ENCODE results near the gene NAT16.
A peak's percentile ranks its signal among the peaks of the same experiment; 100 is the strongest.
"Not testable (repeated sequence)": the region's sequence is repeated elsewhere in the genome, so short reads cannot be mapped to it uniquely, and the experiment has no call there.

Gene NAT16

GRCh38 chr7:101123703-101124068 is 56.4 kb downstream of the NAT16 start:
- Histone ChIP-seq H3K27me3 (replicated peaks in 2 of 5; ENCODE audit: control insufficient read depth in 4 of 5, insufficient read depth in 5 of 5, low read length in 4 of 5) (peaks cover 0 to 18% (median 12%) of the 10 kb centered on the region in 5 experiments), H3K4me1 (ENCODE audit: control extremely low read depth in 1 of 4, control insufficient read depth in 4 of 4, insufficient read depth in 4 of 4, low read length in 3 of 4) (peaks cover 0 to 63% (median 48%) of the 10 kb centered on the region in 4 experiments), H3K9me3 (ENCODE audit: control extremely low read depth in 1 of 5, control insufficient read depth in 4 of 5, insufficient read depth in 2 of 5, low read depth in 1 of 5, low read length in 4 of 5) (no peaks in the 10 kb centered on the region), H3K4me3 (ENCODE audit: control insufficient read depth in 1 of 7, extremely low read depth in 1 of 7, insufficient read depth in 4 of 7, low read depth in 2 of 7, low read length in 6 of 7) (no peak overlapping the region), H3K36me3 (ENCODE audit: control insufficient read depth in 4 of 4, insufficient read depth in 4 of 4, low read length in 3 of 4) (no peaks in the 10 kb centered on the region), H3K27ac (ENCODE audit: insufficient read depth in 1 of 2, low read depth in 1 of 2, low read length in 2 of 2, poor library complexity in 1 of 2, severe bottlenecking in 2 of 2) (no peak overlapping the region)
- 80% methylated on average over 2 of the region's 3 CpGs for WGBS (ENCODE audit: insufficient coverage)
- CTCF ChIA-PET, result interaction anchor here (1.6 to 2.6 kb wide), 3 partner anchors 15 to 23 kb away, joined by 4 to 7 read pairs (median 6); no protein-coding TSS in a partner anchor
- no peak for DNase-seq
- POLR2A ChIA-PET, result interaction anchor here (0.8 kb wide), 1 partner anchor 25 kb away, joined by 3 read pairs; no protein-coding TSS in a partner anchor

DNA sequence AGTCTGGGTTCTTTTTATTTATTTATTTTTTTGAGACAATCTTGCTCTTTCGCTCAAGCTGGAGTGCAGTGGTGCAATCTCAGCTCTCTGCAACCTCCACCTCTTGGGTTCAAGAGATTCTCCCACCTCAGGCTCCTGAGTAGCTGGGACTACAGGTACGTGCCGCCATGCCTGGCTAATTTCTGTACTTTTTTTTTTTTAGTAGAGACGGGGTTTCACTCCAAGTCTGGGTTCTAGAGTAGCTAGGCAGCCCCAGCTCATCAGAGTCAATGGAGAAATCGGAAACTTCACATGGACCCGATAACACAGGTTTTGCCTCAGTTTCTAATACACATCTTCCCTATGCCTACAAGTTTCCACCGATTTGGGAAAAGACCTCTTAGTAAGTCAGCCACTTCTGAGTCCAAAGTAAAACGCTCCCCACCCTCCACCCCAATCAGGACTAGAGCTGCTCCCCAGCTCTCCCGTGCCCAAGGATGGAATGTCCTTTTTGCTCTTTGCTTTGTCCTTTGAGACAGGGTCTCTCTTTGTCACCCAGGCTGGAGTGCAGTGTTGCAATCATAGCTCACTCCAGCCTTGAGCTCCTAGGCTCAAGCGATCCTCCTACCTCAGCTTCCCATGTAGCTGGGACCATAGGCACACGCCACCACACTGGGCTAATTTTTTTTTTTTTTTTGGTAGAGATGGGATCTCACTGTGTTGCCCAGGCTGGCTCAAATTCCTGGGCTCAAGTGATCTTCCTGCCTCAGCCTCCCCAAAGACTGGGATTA is 57.0 kb downstream of the NAT16 start:
- no peaks in the 10 kb centered on the region for H3K36me3 ChIP-seq (ENCODE audit: control insufficient read depth in 4 of 4, insufficient read depth in 4 of 4, low read length in 3 of 4)
- CTCF ChIA-PET, result interaction anchor here (0.7 to 2.6 kb wide), 5 partner anchors 9 to 413 kb away, joined by 3 to 7 read pairs (median 4); no protein-coding TSS in a partner anchor
- H3K4me3 ChIP-seq (ENCODE audit: control insufficient read depth in 1 of 7, extremely low read depth in 1 of 7, insufficient read depth in 4 of 7, low read depth in 2 of 7, low read length in 6 of 7), result peak overlapping the region in 1 of 7 experiments; percentile 50
- H3K27ac ChIP-seq (ENCODE audit: insufficient read depth in 1 of 2, low read depth in 1 of 2, low read length in 2 of 2, poor library complexity in 1 of 2, severe bottlenecking in 2 of 2), result no peak overlapping the region
- POLR2A ChIA-PET, result interaction anchor here (0.8 kb wide), 1 partner anchor 25 kb away, joined by 3 read pairs; no protein-coding TSS in a partner anchor
- WGBS (ENCODE audit: insufficient coverage), result 99% methylated on average over 9 of the region's 11 CpGs
- H3K27me3 ChIP-seq (replicated peaks in 2 of 5; ENCODE audit: control insufficient read depth in 4 of 5, insufficient read depth in 5 of 5, low read length in 4 of 5), result peaks cover 0 to 18% (median 12%) of the 10 kb centered on the region in 5 experiments
- H3K9me3 ChIP-seq (ENCODE audit: control extremely low read depth in 1 of 5, control insufficient read depth in 4 of 5, insufficient read depth in 2 of 5, low read depth in 1 of 5, low read length in 4 of 5), result no peaks in the 10 kb centered on the region
- H3K4me1 ChIP-seq (ENCODE audit: control extremely low read depth in 1 of 4, control insufficient read depth in 4 of 4, insufficient read depth in 4 of 4, low read length in 3 of 4), result peaks cover 0 to 60% (median 46%) of the 10 kb centered on the region in 4 experiments
- DNase-seq, result no peak

GRCh38 chr7:101121991-101122932 is 57.8 kb downstream of the NAT16 start:
- no peak for DNase-seq

GRCh38 chr7:101121631-101121990 is 58.5 kb downstream of the NAT16 start:
- CTCF ChIA-PET, result interaction anchor here (0.7 kb wide), 1 partner anchor 413 kb away, joined by 3 read pairs; no protein-coding TSS in a partner anchor
- H3K27me3 ChIP-seq (replicated peaks in 2 of 5; ENCODE audit: control insufficient read depth in 4 of 5, insufficient read depth in 5 of 5, low read length in 4 of 5), result peaks cover 0 to 17% (median 10%) of the 10 kb centered on the region in 5 experiments
- 92% methylated on average over 2 of the region's 9 CpGs for whole genome bisulfite sequencing (ENCODE audit: insufficient coverage)
- DNase-seq; H3K9me3 ChIP-seq (ENCODE audit: control extremely low read depth in 1 of 5, control insufficient read depth in 4 of 5, insufficient read depth in 2 of 5, low read depth in 1 of 5, low read length in 4 of 5); H3K36me3 ChIP-seq (ENCODE audit: control insufficient read depth in 4 of 4, insufficient read depth in 4 of 4, low read length in 3 of 4); H3K27ac ChIP-seq (ENCODE audit: insufficient read depth in 1 of 2, low read depth in 1 of 2, low read length in 2 of 2, poor library complexity in 1 of 2, severe bottlenecking in 2 of 2); POLR2A ChIA-PET: not testable (repeated sequence)
- peak overlapping the region in 3 of 7 experiments; percentile 43 to 61 (median 50) for H3K4me3 ChIP-seq (ENCODE audit: control insufficient read depth in 1 of 7, extremely low read depth in 1 of 7, insufficient read depth in 4 of 7, low read depth in 2 of 7, low read length in 6 of 7)
- H3K4me1 ChIP-seq (ENCODE audit: control extremely low read depth in 1 of 4, control insufficient read depth in 4 of 4, insufficient read depth in 4 of 4, low read length in 3 of 4), result peaks cover 0 to 45% (median 34%) of the 10 kb centered on the region in 4 experiments

More at GRCh38 chr7:101121991-101122932, 57.8 kb downstream of the NAT16 start:
- no peak overlapping the region for H3K27ac ChIP-seq (ENCODE audit: insufficient read depth in 1 of 2, low read depth in 1 of 2, low read length in 2 of 2, poor library complexity in 1 of 2, severe bottlenecking in 2 of 2)
- CTCF ChIA-PET, result interaction anchor here (0.7 to 2.6 kb wide), 5 partner anchors 9 to 414 kb away, joined by 3 to 7 read pairs (median 4); no protein-coding TSS in a partner anchor
- POLR2A ChIA-PET, result no interaction called here
- H3K27me3 ChIP-seq (replicated peaks in 2 of 5; ENCODE audit: control insufficient read depth in 4 of 5, insufficient read depth in 5 of 5, low read length in 4 of 5), result peaks cover 0 to 16% (median 10%) of the 10 kb centered on the region in 5 experiments
- H3K36me3 ChIP-seq (ENCODE audit: control insufficient read depth in 4 of 4, insufficient read depth in 4 of 4, low read length in 3 of 4), result no peaks in the 10 kb centered on the region
- peak overlapping the region in 3 of 7 experiments; percentile 43 to 61 (median 50) for H3K4me3 ChIP-seq (ENCODE audit: control insufficient read depth in 1 of 7, extremely low read depth in 1 of 7, insufficient read depth in 4 of 7, low read depth in 2 of 7, low read length in 6 of 7)
- no peaks in the 10 kb centered on the region for H3K9me3 ChIP-seq (ENCODE audit: control extremely low read depth in 1 of 5, control insufficient read depth in 4 of 5, insufficient read depth in 2 of 5, low read depth in 1 of 5, low read length in 4 of 5)
- WGBS (ENCODE audit: insufficient coverage), result 41% methylated on average over 15 of the region's 17 CpGs
- peaks cover 0 to 51% (median 41%) of the 10 kb centered on the region in 4 experiments for H3K4me1 ChIP-seq (ENCODE audit: control extremely low read depth in 1 of 4, control insufficient read depth in 4 of 4, insufficient read depth in 4 of 4, low read length in 3 of 4)

Data from common myeloid progenitor, CD34-positive (primary cell).